Measurements from ENCODE around the gene YEATS2. TPM values are rescaled to one million over a fixed set of nuclear protein-coding genes. Genes with fewer than 3 reads are reported as not detected.

The YEATS2 gene
- total and polyA plus RNA-seq, 2 experiments from 2014 or later, result 15.2 to 72.8 TPM

GRCh38 chr3:183697123-183697609 lies 431 bp upstream of the YEATS2 start:
- Mint-ChIP-seq H3K4me3 (peak overlapping the region; percentile 64), H3K36me3 (ENCODE audit: low read depth) (peaks cover 6% of the 10 kb centered on the region), H3K4me1 (peaks cover 29% of the 10 kb centered on the region), H3K9me3 (no peaks in the 10 kb centered on the region; the same call in 2 of the 3 replicates), H3K27ac (no peak overlapping the region), H3K27me3 (ENCODE audit: insufficient read depth, low read depth, poor library complexity) (peaks cover 4% of the 10 kb centered on the region)
- DNase-seq (ENCODE audit: low spot score) (no peak), ATAC-seq (no peak)
- H3K4me1 ChIP-seq (ENCODE audit: insufficient read depth), result peaks cover 25% of the 10 kb centered on the region; the same call in 1 of the 2 replicates
- H2AFZ ChIP-seq, result peak overlapping the region; percentile 91; the same call in 1 of the 2 replicates
- peak overlapping the region; percentile 84 for H3K4me3 ChIP-seq
- no peak overlapping the region for H3K27ac ChIP-seq (ENCODE audit: low read depth)
- no peaks in the 10 kb centered on the region for H3F3A ChIP-seq (replicated peaks; ENCODE audit: low read depth)
- no peak for TF ChIP-seq ZNF462 (CRISPR knock-in tag; IDR thresholded peaks at IDR 0.05)
- peaks cover 9% of the 10 kb centered on the region for H4K20me1 ChIP-seq (replicated peaks; ENCODE audit: insufficient read depth)
- no peaks in the 10 kb centered on the region for H3K27me3 ChIP-seq (ENCODE audit: insufficient read depth)
- H3K9me2 ChIP-seq (ENCODE audit: insufficient read depth), result 0 out of 2 replicates have a peak, but pooled peaks cover 3% of the 10 kb centered on the region
- peak overlapping the region; percentile 85 for H3K4me2 ChIP-seq
- no peaks in the 10 kb centered on the region for H3K36me3 ChIP-seq (ENCODE audit: insufficient read depth)
- peaks cover 42% of the 10 kb centered on the region for H3K79me2 ChIP-seq (replicated peaks; ENCODE audit: insufficient read depth)

DNA sequence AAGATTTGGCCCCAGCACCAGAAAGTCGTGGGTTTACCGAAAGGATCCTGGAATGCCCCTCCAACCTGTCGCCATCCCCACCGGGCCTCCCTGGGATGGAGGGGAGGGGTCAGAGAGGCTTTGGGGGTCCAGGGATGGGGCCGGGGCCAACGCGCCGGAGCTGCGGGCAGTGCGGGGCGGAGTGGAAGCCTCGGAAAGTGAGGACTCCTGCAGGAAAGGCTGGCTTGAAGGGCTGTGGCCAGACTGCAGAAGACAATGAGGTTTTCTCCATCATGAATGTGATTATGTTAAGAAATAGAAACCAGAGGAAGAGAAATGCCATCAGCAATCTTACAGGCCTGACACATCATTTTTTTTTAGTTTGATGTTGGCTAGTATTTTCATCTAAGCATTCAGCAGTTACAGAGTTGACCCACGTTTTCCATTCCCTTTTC lies 738 bp downstream of the YEATS2 start:
- Mint-ChIP-seq H3K4me3 (peak overlapping the region; percentile 85), H3K36me3 (ENCODE audit: low read depth) (peaks cover 6% of the 10 kb centered on the region), H3K4me1 (peaks cover 33% of the 10 kb centered on the region), H3K9me3 (no peaks in the 10 kb centered on the region; the same call in 2 of the 3 replicates), H3K27me3 (ENCODE audit: insufficient read depth, low read depth, poor library complexity) (peaks cover 4% of the 10 kb centered on the region), H3K27ac (peak overlapping the region; percentile 57)
- Histone ChIP-seq H3K9me2 (ENCODE audit: insufficient read depth) (0 out of 2 replicates have a peak, but pooled peaks cover 3% of the 10 kb centered on the region), H3K4me3 (peak overlapping the region; percentile 84), H3K4me1 (ENCODE audit: insufficient read depth) (peaks cover 25% of the 10 kb centered on the region; the same call in 1 of the 2 replicates), H3K27me3 (ENCODE audit: insufficient read depth) (no peaks in the 10 kb centered on the region), H3K4me2 (peak overlapping the region; percentile 92), H2AFZ (peak overlapping the region; percentile 94), H4K20me1 (replicated peaks; ENCODE audit: insufficient read depth) (peaks cover 9% of the 10 kb centered on the region), H3K36me3 (ENCODE audit: insufficient read depth) (no peaks in the 10 kb centered on the region), H3K27ac (ENCODE audit: low read depth) (peak overlapping the region; percentile 97), H3F3A (replicated peaks; ENCODE audit: low read depth) (no peaks in the 10 kb centered on the region), H3K79me2 (replicated peaks; ENCODE audit: insufficient read depth) (peaks cover 54% of the 10 kb centered on the region)
- ATAC-seq, result peak; percentile 63
- peak; percentile 62 for DNase-seq (ENCODE audit: low spot score)
- TF ChIP-seq POLR2AphosphoS5 (IDR thresholded peaks at IDR 0.05; ENCODE audit: low read depth), result no peak
- no peak for TF ChIP-seq STAT1 (IDR thresholded peaks at IDR 0.05; ENCODE audit: unreplicated experiment)
- TF ChIP-seq EZH2 (IDR thresholded peaks at IDR 0.05; ENCODE audit: low read depth, unreplicated experiment), result no peak
- TF ChIP-seq ZNF331 (CRISPR knock-in tag; IDR thresholded peaks at IDR 0.05; ENCODE audit: low read depth), result no peak
- no peak for TF ChIP-seq JUNB (IDR thresholded peaks at IDR 0.05; ENCODE audit: unreplicated experiment)
- TF ChIP-seq, protein P1, sequence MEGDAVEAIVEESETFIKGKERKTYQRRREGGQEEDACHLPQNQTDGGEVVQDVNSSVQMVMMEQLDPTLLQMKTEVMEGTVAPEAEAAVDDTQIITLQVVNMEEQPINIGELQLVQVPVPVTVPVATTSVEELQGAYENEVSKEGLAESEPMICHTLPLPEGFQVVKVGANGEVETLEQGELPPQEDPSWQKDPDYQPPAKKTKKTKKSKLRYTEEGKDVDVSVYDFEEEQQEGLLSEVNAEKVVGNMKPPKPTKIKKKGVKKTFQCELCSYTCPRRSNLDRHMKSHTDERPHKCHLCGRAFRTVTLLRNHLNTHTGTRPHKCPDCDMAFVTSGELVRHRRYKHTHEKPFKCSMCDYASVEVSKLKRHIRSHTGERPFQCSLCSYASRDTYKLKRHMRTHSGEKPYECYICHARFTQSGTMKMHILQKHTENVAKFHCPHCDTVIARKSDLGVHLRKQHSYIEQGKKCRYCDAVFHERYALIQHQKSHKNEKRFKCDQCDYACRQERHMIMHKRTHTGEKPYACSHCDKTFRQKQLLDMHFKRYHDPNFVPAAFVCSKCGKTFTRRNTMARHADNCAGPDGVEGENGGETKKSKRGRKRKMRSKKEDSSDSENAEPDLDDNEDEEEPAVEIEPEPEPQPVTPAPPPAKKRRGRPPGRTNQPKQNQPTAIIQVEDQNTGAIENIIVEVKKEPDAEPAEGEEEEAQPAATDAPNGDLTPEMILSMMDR (conservative IDR thresholded peaks at IDR 0.05; ENCODE audit: low read depth in 2 of 2), result no peak
- TF ChIP-seq NANOG (IDR thresholded peaks at IDR 0.05; ENCODE audit: borderline replicate concordance), result no peak
- no peak for TF ChIP-seq EZH2phosphoT487 (IDR thresholded peaks at IDR 0.05; ENCODE audit: unreplicated experiment)
- TF ChIP-seq ZNF114 (CRISPR knock-in tag; IDR thresholded peaks at IDR 0.05), result no peak

All from GM23338 (cell line).